ENCODE measurements around the gene SUSD3. TPM values are rescaled to one million over a fixed set of nuclear protein-coding genes. Genes with fewer than 3 reads are reported as not detected.

Gene SUSD3
- total and polyA plus RNA-seq, 10 of the 15 experiments (the other 5 are each of a cell fraction or from before 2014, with no cell fraction given) = 2.5 to 92.0 (median 31.1) TPM

GRCh38 chr9:93099551-93100275 lies 41.2 kb downstream of the SUSD3 start:
- Histone ChIP-seq H3K27me3 (replicated peaks in 1 of 2; ENCODE audit: control insufficient read depth in 2 of 2, insufficient read depth in 2 of 2, low read length in 1 of 2) (no peaks in the 10 kb centered on the region), H3K4me1 (ENCODE audit: control insufficient read depth, insufficient read depth, low read length) (peaks cover 20% of the 10 kb centered on the region), H3K9ac (ENCODE audit: control insufficient read depth, insufficient read depth, low read length) (no peak overlapping the region), H3K4me3 (no peak overlapping the region), H3K27ac (ENCODE audit: control insufficient read depth, insufficient read depth) (no peak overlapping the region), H3K79me2 (ENCODE audit: control insufficient read depth, insufficient read depth, low read length) (peaks cover 20% of the 10 kb centered on the region), H2AFZ (ENCODE audit: control insufficient read depth, low read depth, low read length) (no peak overlapping the region), H3K4me2 (ENCODE audit: control insufficient read depth, insufficient read depth) (no peak overlapping the region), H3K36me3 (ENCODE audit: control insufficient read depth in 2 of 2, insufficient read depth in 2 of 2, low read length in 1 of 2) (no peaks in the 10 kb centered on the region), H4K20me1 (ENCODE audit: control insufficient read depth, insufficient read depth) (no peaks in the 10 kb centered on the region), H3K9me3 (replicated peaks; ENCODE audit: control insufficient read depth, insufficient read depth, low read length) (peaks cover 2% of the 10 kb centered on the region)
- intact Hi-C loops (cut with micrococcal nuclease; ENCODE audit: unreplicated experiment) = loop anchor here (5.0 kb wide), 1 partner anchor 353 kb away; the partner anchor contains the start of genes FAM120A and FAM120AOS
- no TSS peak for BruUV-seq (replicated peaks)
- in situ Hi-C loops (cut with MboI) = no loop called here
- RAD21 ChIA-PET (ENCODE audit: unreplicated experiment) = interaction anchor here (5.4 kb wide), 1 partner anchor 8 kb away, joined by 23 read pairs; no protein-coding TSS in a partner anchor
- no peak for TF ChIP-seq RCOR1 (conservative IDR thresholded peaks at IDR 0.05; ENCODE audit: low read depth, low read length)
- TF ChIP-seq MXI1 (IDR thresholded peaks at IDR 0.05; ENCODE audit: low read depth, low read length) = no peak
- TF ChIP-seq TAF1 (IDR thresholded peaks at IDR 0.05; ENCODE audit: borderline replicate concordance, low read depth, low read length) = no peak
- CTCF ChIA-PET = interaction anchor here (1.5 to 5.3 kb wide), 2 partner anchors 8 to 97 kb away, joined by 6 to 44 read pairs; no protein-coding TSS in a partner anchor
- 96% methylated on average over 16 of the region's 16 CpGs for WGBS (ENCODE audit: insufficient coverage, insufficient replicate concordance, low lambda C conversion rate, missing lambda C conversion rate)
- SMC1A ChIA-PET (ENCODE audit: uncharacterized antibody, unreplicated experiment) = interaction anchor here (3.7 kb wide), 1 partner anchor 8 kb away, joined by 28 read pairs; no protein-coding TSS in a partner anchor
- ATAC-seq (no peak), FAIRE-seq (no peak), DNase-seq (ENCODE audit: low read depth, low spot score) (no peak)
- POLR2A ChIA-PET = interaction anchor here (1.5 kb wide), 1 partner anchor 40 kb away, joined by 4 read pairs; no protein-coding TSS in a partner anchor

DNA sequence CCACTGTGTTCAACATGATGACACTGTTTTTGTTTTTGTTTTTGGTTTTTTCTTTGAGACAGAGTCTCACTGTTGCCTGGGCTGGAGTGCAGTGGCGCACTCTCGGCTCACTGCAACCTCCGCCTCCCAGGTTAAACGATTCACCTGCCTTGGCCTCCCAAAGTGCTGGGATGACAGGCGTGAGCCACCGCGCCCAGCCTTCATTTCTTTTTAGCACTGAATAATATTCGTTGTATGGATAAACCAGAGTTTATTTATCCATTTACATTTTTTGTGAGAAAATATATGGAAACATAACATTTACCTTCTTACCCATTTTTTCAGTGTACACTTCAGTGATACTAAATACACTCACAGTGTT lies 41.8 kb downstream of the SUSD3 start:
- intact Hi-C loops (cut with micrococcal nuclease; ENCODE audit: unreplicated experiment) (no loop called here), in situ Hi-C loops (cut with MboI) (no loop called here)
- BruUV-seq (replicated peaks) = no TSS peak
- 90% methylated on average over 8 of the region's 8 CpGs for WGBS (ENCODE audit: insufficient coverage, insufficient replicate concordance, low lambda C conversion rate, missing lambda C conversion rate)
- Histone ChIP-seq H3K4me1 (ENCODE audit: control insufficient read depth, insufficient read depth, low read length) (peaks cover 15% of the 10 kb centered on the region), H3K27me3 (replicated peaks in 1 of 2; ENCODE audit: control insufficient read depth in 2 of 2, insufficient read depth in 2 of 2, low read length in 1 of 2) (no peaks in the 10 kb centered on the region), H3K27ac (ENCODE audit: control insufficient read depth, insufficient read depth) (no peak overlapping the region), H3K79me2 (ENCODE audit: control insufficient read depth, insufficient read depth, low read length) (peaks cover 20% of the 10 kb centered on the region), H3K4me2 (ENCODE audit: control insufficient read depth, insufficient read depth) (no peak overlapping the region), H3K4me3 (no peak overlapping the region), H3K9ac (ENCODE audit: control insufficient read depth, insufficient read depth, low read length) (no peak overlapping the region), H4K20me1 (ENCODE audit: control insufficient read depth, insufficient read depth) (no peaks in the 10 kb centered on the region), H3K36me3 (ENCODE audit: control insufficient read depth in 2 of 2, insufficient read depth in 2 of 2, low read length in 1 of 2) (no peaks in the 10 kb centered on the region), H2AFZ (ENCODE audit: control insufficient read depth, low read depth, low read length) (no peak overlapping the region), H3K9me3 (replicated peaks; ENCODE audit: control insufficient read depth, insufficient read depth, low read length) (peaks cover 2% of the 10 kb centered on the region)
- FAIRE-seq (no peak), ATAC-seq (no peak), DNase-seq (ENCODE audit: low read depth, low spot score) (no peak)
- SMC1A ChIA-PET (ENCODE audit: uncharacterized antibody, unreplicated experiment) = no interaction called here
- RAD21 ChIA-PET (ENCODE audit: unreplicated experiment) = no interaction called here
- TF ChIP-seq ZNF384 (IDR thresholded peaks at IDR 0.05; ENCODE audit: borderline replicate concordance, low read depth, low read length) = no peak
- TF ChIP-seq POLR2AphosphoS2 (IDR thresholded peaks at IDR 0.05; ENCODE audit: low read depth, low read length) = no peak
- no peak for TF ChIP-seq CHD1 (IDR thresholded peaks at IDR 0.05; ENCODE audit: low read depth, low read length)
- no peak for TF ChIP-seq TCF12 (IDR thresholded peaks at IDR 0.05; ENCODE audit: low read depth, low read length)
- no peak for TF ChIP-seq RAD51 (IDR thresholded peaks at IDR 0.05)
- no peak for TF ChIP-seq BRCA1 (IDR thresholded peaks at IDR 0.05; ENCODE audit: low read depth, low read length)
- TF ChIP-seq KLF5 (IDR thresholded peaks at IDR 0.05; ENCODE audit: partially characterized antibody) = no peak
- TF ChIP-seq SMAD1 (IDR thresholded peaks at IDR 0.05; ENCODE audit: low read depth, partially characterized antibody) = no peak
- TF ChIP-seq NBN (IDR thresholded peaks at IDR 0.05) = no peak
- TF ChIP-seq EGR1 (IDR thresholded peaks at IDR 0.05; ENCODE audit: borderline replicate concordance in 1 of 2, low read depth in 2 of 2, low read length in 2 of 2) = no peak
- TF ChIP-seq EP300 (IDR thresholded peaks at IDR 0.05; ENCODE audit: borderline replicate concordance in 1 of 2, control insufficient read depth in 1 of 2, low read depth in 2 of 2, low read length in 2 of 2) = no peak
- TF ChIP-seq FOXK2 (IDR thresholded peaks at IDR 0.05) = no peak
- TF ChIP-seq CBX3 (IDR thresholded peaks at IDR 0.05; ENCODE audit: borderline replicate concordance, low read depth) = no peak
- CTCF ChIA-PET = no interaction called here
- POLR2A ChIA-PET = no interaction called here
